Heart left ventricle (tissue), 16 donors: ENCODE data around the gene CLPTM1L. TPM values are rescaled to one million over a fixed set of nuclear protein-coding genes. Genes with fewer than 3 reads are reported as not detected.
A peak's percentile ranks its signal among the peaks of the same experiment; 100 is the strongest.
"Not testable (repeated sequence)": the region's sequence is repeated elsewhere in the genome, so short reads cannot be mapped to it uniquely, and the experiment has no call there.

ENCODE experiments used
- ATAC-seq, 4 donors: fragments of 200-7000 bp; cut with Tn5 transposase; one replicate each; pipeline ENCODE4 v1.9.1; 2020 to 2022; ENCODE audit warnings: moderate library complexity in 4 of 4, mild to moderate bottlenecking in 3 of 4, moderate number of reproducible peaks in 1 of 4
- DNase-seq, 5 donors: peaks; one replicate each; pipeline ENCODE4 v3.0.0-alpha.2; 2020
- H3K27ac ChIP-seq, 12 donors: fragments of 200-600 bp; sonication (generic) in 4 of 12; one replicate each; pipeline versions ENCODE4 v1.5.0 to v1.8.0; 2016 to 2022; ENCODE audit warnings: mild to moderate bottlenecking in 2 of 12
- H3K27me3 ChIP-seq, 9 donors: fragments of 200-600 bp; sonication (generic) in 2 of 9; one replicate each; pipeline versions ENCODE4 v1.5.1 to v1.8.0; 2016 to 2022; ENCODE audit warnings: mild to moderate bottlenecking in 3 of 9
- H3K36me3 ChIP-seq, 9 donors: fragments of 200-600 bp; sonication (generic) in 2 of 9; one replicate each; pipeline versions ENCODE4 v1.5.0 to v1.8.0; 2018 to 2022; ENCODE audit warnings: mild to moderate bottlenecking in 2 of 9
- H3K4me1 ChIP-seq, 12 donors: fragments of 200-600 bp; sonication (generic) in 4 of 12; one replicate each; pipeline versions ENCODE4 v1.5.0 to v1.8.0; 2016 to 2022; ENCODE audit warnings: mild to moderate bottlenecking in 3 of 12
- H3K4me3 ChIP-seq, 12 donors: fragments of 200-600 bp; sonication (generic) in 4 of 12; one replicate each; pipeline versions ENCODE4 v1.5.0 to v1.8.0; 2017 to 2022; ENCODE audit warnings: mild to moderate bottlenecking in 9 of 12, moderate library complexity in 4 of 12
- H3K9me3 ChIP-seq, 12 donors: fragments of 200-600 bp; sonication (generic) in 4 of 12; one replicate each; pipeline versions ENCODE4 v1.5.0 to v1.8.0; 2016 to 2022; ENCODE audit warnings: mild to moderate bottlenecking in 1 of 12
- POLR2A ChIP-seq, 2 donors: fragments of 450-650 bp; IDR thresholded peaks; one replicate each; pipeline ENCODE4 v1.6.1; 2017; ENCODE audit warnings: antibody characterized with exemption in 2 of 2, mild to moderate bottlenecking in 2 of 2, moderate library complexity in 2 of 2
- WGBS, 4 donors: extraction: QIAGEN DNeasy Blood & Tissue Kit in 2 of 4; methylation state at CpG; one replicate each; pipeline versions ENCODE4 v1.1.5 to v1.1.7; 2013 to 2018; 5-methylcytosine and 5-hydroxymethylcytosine counted together
- intact Hi-C, 10 donors: fragments of 100-400 bp; cut with DNase I; formaldehyde crosslinking; loops; one replicate each; pipeline versions ENCODE4 v1.11.1 to v1.14.2; 2022
- polyA plus RNA-seq, 2 donors: library from polyadenylated mRNA; stranded (reverse); fragments of 200-250 nt; gene quantifications; one replicate each; pipeline ENCODE4 v1.2.3, GENCODE V29; 2013
- total RNA-seq, 9 donors: library from RNA; depleted of rRNA in 2 of 9; stranded (reverse); fragments of >200 nt in 2 of 9; fragmentation: NEBNext Ultra II Directional in 3 of 9; extraction: Animal tissue kit (Norgen Biotek cat#: 25700) in 3 of 9; gene quantifications; one replicate each; pipeline versions ENCODE4 v1.1.0 to v1.2.4, GENCODE V29; 2016 to 2023
- TF ChIP-seq, protein P1 (sequence below), 12 donors: fragments of 200-600 bp; sonication (generic) in 4 of 12; IDR thresholded peaks; one replicate each; pipeline versions ENCODE4 v1.5.0 to v1.8.0; 2018 to 2022; ENCODE audit warnings: antibody characterized with exemption in 12 of 12, mild to moderate bottlenecking in 5 of 12
- donor health status: ischemic (EF 13 %, LVEDD 7.1; RV severe dilation, severe dysfunction).
- donor health status: healthy with polysubstance abuse.
- donor health status: DM: no; HTN: yes; CAD: no.
- donor health status: DM: no; HTN: no; CAD: no.
- donor health status: ischemic (EF 25% LVEDD 6.9; RV normal size, moderate dysfunction).
- donor health status: ischemic (EF 25% LVEDD 5.7; RV mildly dilated, moderate dysfunction).
- donor health status: healthy.
- donor health status: DM: yes; HTN: yes; CAD: no.
- donor health status: ischemic (EF 35%, LVEDD 5.7; RV mildly dilated, moderate dysfunction).
- donor health status: nonischemic (EF 11% LVEDD 7.7; RV severe dilation, severe dysfunction).
- donor health status: DM: yes; HTN: yes; CAD: no.
- donor health status: PGD.
- donor health status: ischemic (EF 29% LVEDD 5.4; RV normal size, mild dysfunction).
- donor health status: nonischemic (EF 23%, LVEDD 6.1; RV moderate dilation, normal function).

Gene CLPTM1L
- total and polyA plus RNA-seq, 11 donors = 23.5 to 96.8 (median 39.4) TPM

- Histone ChIP-seq H3K4me3 (no peak overlapping the region), H3K9me3 (no peaks in the 10 kb centered on the region), H3K36me3 (peaks cover 0 to 94% (median 85%) of the 10 kb centered on the region in 9 donors), H3K4me1 (no peaks in the 10 kb centered on the region), H3K27ac (no peak overlapping the region), H3K27me3 (no peaks in the 10 kb centered on the region)
- ATAC-seq (peak in 1 of 4 donors; percentile 14), DNase-seq (no peak)
- intact Hi-C loops = no loop called here
- 88 to 92% (median 91%) methylated on average over 7 to 19 of the region's 19 CpGs for WGBS, 4 donors
- TF ChIP-seq POLR2A (IDR thresholded peaks at IDR 0.05) = no peak
- TF ChIP-seq, protein P1, sequence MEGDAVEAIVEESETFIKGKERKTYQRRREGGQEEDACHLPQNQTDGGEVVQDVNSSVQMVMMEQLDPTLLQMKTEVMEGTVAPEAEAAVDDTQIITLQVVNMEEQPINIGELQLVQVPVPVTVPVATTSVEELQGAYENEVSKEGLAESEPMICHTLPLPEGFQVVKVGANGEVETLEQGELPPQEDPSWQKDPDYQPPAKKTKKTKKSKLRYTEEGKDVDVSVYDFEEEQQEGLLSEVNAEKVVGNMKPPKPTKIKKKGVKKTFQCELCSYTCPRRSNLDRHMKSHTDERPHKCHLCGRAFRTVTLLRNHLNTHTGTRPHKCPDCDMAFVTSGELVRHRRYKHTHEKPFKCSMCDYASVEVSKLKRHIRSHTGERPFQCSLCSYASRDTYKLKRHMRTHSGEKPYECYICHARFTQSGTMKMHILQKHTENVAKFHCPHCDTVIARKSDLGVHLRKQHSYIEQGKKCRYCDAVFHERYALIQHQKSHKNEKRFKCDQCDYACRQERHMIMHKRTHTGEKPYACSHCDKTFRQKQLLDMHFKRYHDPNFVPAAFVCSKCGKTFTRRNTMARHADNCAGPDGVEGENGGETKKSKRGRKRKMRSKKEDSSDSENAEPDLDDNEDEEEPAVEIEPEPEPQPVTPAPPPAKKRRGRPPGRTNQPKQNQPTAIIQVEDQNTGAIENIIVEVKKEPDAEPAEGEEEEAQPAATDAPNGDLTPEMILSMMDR (IDR thresholded peaks at IDR 0.05) = no peak
Observed at GRCh38 chr5:1335540-1336095, 9.3 kb downstream of the CLPTM1L start.

GRCh38 chr5:1334831-1335539 is 9.9 kb downstream of the CLPTM1L start:
- TF ChIP-seq, protein P1 (IDR thresholded peaks at IDR 0.05) = no peak
- no peak for TF ChIP-seq POLR2A (IDR thresholded peaks at IDR 0.05)
- ATAC-seq = no peak
- no peaks in the 10 kb centered on the region for H3K27me3 ChIP-seq
- 93 to 97% (median 95%) methylated on average over 25 to 32 of the region's 32 CpGs for WGBS, 4 donors
- no peaks in the 10 kb centered on the region for H3K4me1 ChIP-seq
- H3K36me3 ChIP-seq = peaks cover 0 to 94% (median 85%) of the 10 kb centered on the region in 9 donors
- no peak overlapping the region for H3K27ac ChIP-seq
- H3K9me3 ChIP-seq = no peaks in the 10 kb centered on the region
- H3K4me3 ChIP-seq = no peak overlapping the region
- DNase-seq = peak in 1 of 5 donors; percentile 31
- intact Hi-C loops = no loop called here

DNA sequence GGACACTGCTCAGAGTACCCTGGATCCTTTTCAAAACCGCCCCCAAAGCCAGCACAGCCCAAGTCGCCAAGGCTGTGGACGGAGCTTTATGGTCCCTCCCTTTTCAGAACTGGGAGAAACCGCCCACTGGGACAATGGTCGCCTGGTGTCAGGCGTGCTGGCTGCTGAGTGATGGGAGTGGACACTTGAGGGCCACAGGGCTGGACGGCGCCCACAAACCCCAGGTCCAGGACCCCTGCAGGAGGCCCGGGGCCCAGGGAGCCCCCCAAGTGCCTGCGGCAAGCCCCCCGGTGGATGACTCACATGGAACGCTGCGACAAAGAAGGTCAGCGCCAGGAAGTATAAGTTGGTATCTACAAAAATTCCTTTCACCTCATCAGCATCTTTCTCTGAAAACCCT is 10.9 kb downstream of the CLPTM1L start:
- intact Hi-C loops = no loop called here
- H3K4me3 ChIP-seq = no peak overlapping the region
- no peaks in the 10 kb centered on the region for H3K4me1 ChIP-seq
- H3K27me3 ChIP-seq = no peaks in the 10 kb centered on the region
- no peaks in the 10 kb centered on the region for H3K9me3 ChIP-seq
- ATAC-seq = no peak
- H3K36me3 ChIP-seq = peaks cover 0 to 91% (median 83%) of the 10 kb centered on the region in 9 donors
- TF ChIP-seq, protein P1 (IDR thresholded peaks at IDR 0.05) = no peak
- no peak for TF ChIP-seq POLR2A (IDR thresholded peaks at IDR 0.05)
- peak in 1 of 5 donors; percentile 48 for DNase-seq
- no peak overlapping the region for H3K27ac ChIP-seq
- 94 to 96% (median 95%) methylated on average over 11 to 14 of the region's 14 CpGs for WGBS, 4 donors

DNA sequence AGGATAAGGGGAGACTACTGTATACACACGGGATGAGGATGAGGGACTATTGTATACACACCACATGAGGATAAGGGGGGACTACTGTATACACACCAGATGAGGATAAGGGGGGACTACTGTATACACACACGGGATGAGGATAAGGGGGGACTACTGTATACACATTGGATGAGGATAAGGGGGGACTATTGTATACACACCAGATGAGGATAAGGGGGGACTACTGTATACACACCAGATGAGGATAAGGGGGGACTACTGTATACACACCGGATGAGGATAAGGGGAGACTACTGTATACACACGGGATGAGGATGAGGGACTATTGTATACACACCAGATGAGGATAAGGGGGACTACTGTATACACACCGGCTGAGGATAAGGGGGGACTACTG is 11.6 kb downstream of the CLPTM1L start:
- H3K4me3 ChIP-seq, intact Hi-C loops, H3K27ac ChIP-seq, DNase-seq, H3K9me3 ChIP-seq, H3K27me3 ChIP-seq, ATAC-seq, H3K4me1 ChIP-seq: not testable (repeated sequence)
- peaks cover 0 to 87% (median 76%) of the 10 kb centered on the region in 9 donors for H3K36me3 ChIP-seq
- WGBS, 4 donors = 84 to 92% (median 89%) methylated on average over 5 of the region's 5 CpGs
